Peyer's patch (tissue), 4 donors: ENCODE measurements around the gene DRICH1.
"Not testable (repeated sequence)": the region's sequence is repeated elsewhere in the genome, so short reads cannot be mapped to it uniquely, and the experiment has no call there.

Source experiments
- POLR2A ChIP-seq, 2 donors: fragments of 450-650 bp; IDR thresholded peaks; one replicate each; pipeline ENCODE4 v1.5.1; 2017; ENCODE audit warnings: antibody characterized with exemption in 2 of 2, mild to moderate bottlenecking in 2 of 2, moderate library complexity in 2 of 2
- TF ChIP-seq, protein P1 (sequence below), 6 experiments: fragments of 450-650 bp in 4 of 6; fragments of 200-600 bp in 2 of 6; sonication (generic) in 1 of 6; IDR thresholded peaks; one replicate each; pipeline ENCODE4 v1.5.1; 2017 to 2019; ENCODE audit warnings: antibody characterized with exemption in 6 of 6, mild to moderate bottlenecking in 3 of 6, moderate library complexity in 1 of 6

DNA sequence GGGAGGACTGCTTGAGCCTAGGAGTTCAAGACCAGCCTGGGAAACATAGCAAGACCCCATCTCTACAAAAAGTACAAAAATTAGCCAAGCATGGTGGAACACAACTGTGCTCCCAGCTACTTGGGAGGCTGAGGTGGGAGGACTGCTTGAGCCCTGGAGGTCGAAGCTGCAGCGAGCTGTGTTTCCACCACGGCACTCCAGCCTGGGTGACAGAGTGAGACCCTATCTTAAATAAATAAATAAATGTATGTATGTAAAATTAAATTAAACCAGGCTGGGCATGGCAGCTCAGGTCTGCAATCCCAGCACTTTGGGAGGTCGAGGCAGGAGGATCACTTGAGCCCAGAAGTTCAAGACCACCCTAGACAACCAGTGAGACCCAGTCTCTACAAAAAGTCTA, 28.3 kb upstream of the DRICH1 start:
- TF ChIP-seq, protein P1, sequence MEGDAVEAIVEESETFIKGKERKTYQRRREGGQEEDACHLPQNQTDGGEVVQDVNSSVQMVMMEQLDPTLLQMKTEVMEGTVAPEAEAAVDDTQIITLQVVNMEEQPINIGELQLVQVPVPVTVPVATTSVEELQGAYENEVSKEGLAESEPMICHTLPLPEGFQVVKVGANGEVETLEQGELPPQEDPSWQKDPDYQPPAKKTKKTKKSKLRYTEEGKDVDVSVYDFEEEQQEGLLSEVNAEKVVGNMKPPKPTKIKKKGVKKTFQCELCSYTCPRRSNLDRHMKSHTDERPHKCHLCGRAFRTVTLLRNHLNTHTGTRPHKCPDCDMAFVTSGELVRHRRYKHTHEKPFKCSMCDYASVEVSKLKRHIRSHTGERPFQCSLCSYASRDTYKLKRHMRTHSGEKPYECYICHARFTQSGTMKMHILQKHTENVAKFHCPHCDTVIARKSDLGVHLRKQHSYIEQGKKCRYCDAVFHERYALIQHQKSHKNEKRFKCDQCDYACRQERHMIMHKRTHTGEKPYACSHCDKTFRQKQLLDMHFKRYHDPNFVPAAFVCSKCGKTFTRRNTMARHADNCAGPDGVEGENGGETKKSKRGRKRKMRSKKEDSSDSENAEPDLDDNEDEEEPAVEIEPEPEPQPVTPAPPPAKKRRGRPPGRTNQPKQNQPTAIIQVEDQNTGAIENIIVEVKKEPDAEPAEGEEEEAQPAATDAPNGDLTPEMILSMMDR (IDR thresholded peaks at IDR 0.05): not testable (repeated sequence)
- not testable (repeated sequence) for TF ChIP-seq POLR2A (IDR thresholded peaks at IDR 0.05)
